GM13976 (cell line): ENCODE results near the gene ALB.

Source experiments
- DNase-seq: peaks from one replicate; pipeline ENCODE4 v3.0.0; 2012; ENCODE audit warnings: low spot score
- CTCF ChIP-seq: IDR thresholded peaks from 2 replicates; pipeline ENCODE4 v1.5.1; 2012; ENCODE audit warnings: borderline replicate concordance, mild to moderate bottlenecking; ENCODE audit not compliant: insufficient read depth; ENCODE audit errors: extremely low read depth, missing control alignments, control extremely low read depth
- in situ Hi-C: fragments of 300-500 bp; cut with MboI; formaldehyde crosslinking; loops from one replicate; pipeline ENCODE4 v1.12.0; 2022; ENCODE audit warnings: low sequenced_read_pairs, mixed read lengths, inconsistent platforms; ENCODE audit not compliant: unreplicated experiment

The ALB gene

GRCh38 chr4:73460913-73461522 is 56.9 kb downstream of the ALB start:
- no peak for DNase-seq
- TF ChIP-seq CTCF, result no peak
- in situ Hi-C loops, result no loop called here

- DNase-seq, result no peak
- in situ Hi-C loops, result no loop called here
- TF ChIP-seq CTCF, result no peak
These were observed 64.1 kb downstream of the ALB start for GRCh38 chr4:73468170-73468569.

GRCh38 chr4:73470728-73471127 is 66.6 kb downstream of the ALB start:
- no peak for DNase-seq
- no peak for TF ChIP-seq CTCF
- in situ Hi-C loops, result no loop called here
